SK-N-SH (cell line): ENCODE measurements around the gene HOXD11. TPM values are rescaled to one million over a fixed set of nuclear protein-coding genes. Genes with fewer than 3 reads are reported as not detected.

Experiments
- CTCF ChIA-PET: fragments of 300-600, 350-600 bp; formaldehyde crosslinking; extraction: SDS; loops from one replicate; lab custom pipeline; 2021; lab: Yijun Ruan, JAX
- POLR2A ChIA-PET: fragments of 350-600 bp; sonication (Branson Sonifier 250); formaldehyde crosslinking; extraction: SDS; loops from one replicate; lab custom pipeline; 2020; ENCODE audit warnings: antibody characterized with exemption, inconsistent platforms; lab: Yijun Ruan, JAX
- DNase-seq: peaks from one replicate; pipeline ENCODE4 v3.0.0; 2012
- H2AFZ ChIP-seq: fragments of 200-600 bp; sonication (generic); 2 replicates; pipeline ENCODE4 v1.8.1; 2016; ENCODE audit warnings: antibody characterized with exemption, mild to moderate bottlenecking, low read depth
- H3F3A ChIP-seq: fragments of 200-600 bp; sonication (generic); replicated peaks from 2 replicates; pipeline ENCODE3; 2016; ENCODE audit warnings: antibody characterized with exemption, mild to moderate bottlenecking; ENCODE audit not compliant: insufficient read depth
- H3K27ac ChIP-seq, 2 experiments: fragments of 200-500 bp in 1 of 2; fragments of 200-600 bp in 1 of 2; sonication (Bioruptor generic) in 1 of 2; sonication (generic), shearing (Covaris generic) in 1 of 2; 2 replicates each; pipeline versions ENCODE4 v1.5.1 to v1.6.1; 2014 to 2016; ENCODE audit warnings: low read depth in 2 of 2, inconsistent platforms in 1 of 2, low read length in 1 of 2, mild to moderate bottlenecking in 1 of 2, mixed read lengths in 1 of 2
- H3K27me3 ChIP-seq: fragments of 200-600 bp; sonication (generic), shearing (Covaris generic); 2 replicates; pipeline ENCODE4 v1.6.1; 2016; ENCODE audit warnings: mixed run types; ENCODE audit not compliant: insufficient read depth
- H3K36me3 ChIP-seq, 2 experiments: fragments of 200-500 bp in 1 of 2; fragments of 200-600 bp in 1 of 2; sonication (Bioruptor generic) in 1 of 2; sonication (generic) in 1 of 2; replicated peaks in 1 of 2; 2 replicates each; pipeline versions ENCODE3 to v1.5.1; 2014 to 2016; ENCODE audit warnings: low read length in 1 of 2, mild to moderate bottlenecking in 1 of 2; ENCODE audit not compliant: insufficient read depth in 2 of 2, control insufficient read depth in 1 of 2
- H3K4me1 ChIP-seq, 2 experiments: fragments of 200-500 bp in 1 of 2; fragments of 200-600 bp in 1 of 2; sonication (Bioruptor generic) in 1 of 2; sonication (generic), shearing (Covaris generic) in 1 of 2; 2 replicates each; pipeline versions ENCODE4 v1.5.1 to v1.6.1; 2014 to 2016; ENCODE audit warnings: low read depth in 1 of 2, low read length in 1 of 2, mixed run types in 1 of 2; ENCODE audit not compliant: insufficient read depth in 2 of 2, control insufficient read depth in 1 of 2
- H3K4me2 ChIP-seq: fragments of 200-600 bp; sonication (generic), shearing (Covaris generic); 2 replicates; pipeline ENCODE4 v1.6.1; 2017; ENCODE audit warnings: mixed run types
- H3K4me3 ChIP-seq, 2 experiments: fragments of 200-500 bp in 1 of 2; fragments of 200-600 bp in 1 of 2; sonication (Bioruptor generic) in 1 of 2; sonication (generic), shearing (Covaris generic) in 1 of 2; 2 replicates each; pipeline versions ENCODE4 v1.5.1 to v1.8.1; 2014 to 2016; ENCODE audit warnings: low read depth in 2 of 2, inconsistent platforms in 1 of 2, low read length in 1 of 2, mild to moderate bottlenecking in 1 of 2, mixed read lengths in 1 of 2, moderate library complexity in 1 of 2
- H3K79me2 ChIP-seq: fragments of 200-600 bp; sonication (generic); 2 replicates; pipeline ENCODE4 v1.8.1; 2017; ENCODE audit warnings: mild to moderate bottlenecking; ENCODE audit not compliant: insufficient read depth
- H3K9ac ChIP-seq: fragments of 200-600 bp; sonication (generic); 2 replicates; pipeline ENCODE4 v1.6.1; 2017; ENCODE audit warnings: mixed run types
- H3K9me2 ChIP-seq: fragments of 200-600 bp; sonication (generic); 2 replicates; pipeline ENCODE4 v1.6.1; 2017; ENCODE audit warnings: mixed run types
- H3K9me3 ChIP-seq: fragments of 200-600 bp; sonication (generic); 2 replicates; pipeline ENCODE4 v1.6.1; 2017; ENCODE audit warnings: mixed run types, mild to moderate bottlenecking, moderate library complexity
- H4K20me1 ChIP-seq: fragments of 200-600 bp; sonication (generic); 2 replicates; pipeline ENCODE4 v1.6.1; 2017; ENCODE audit warnings: mild to moderate bottlenecking, mixed run types; ENCODE audit not compliant: insufficient read depth
- CHD2 ChIP-seq: fragments of 150-350 bp; IDR thresholded peaks from 2 replicates; pipeline ENCODE4 v1.6.1; 2018; ENCODE audit warnings: low read length; ENCODE audit not compliant: partially characterized antibody
- CTCF ChIP-seq: fragments of 200-600 bp; sonication (generic); IDR thresholded peaks from 2 replicates; pipeline ENCODE4 v1.6.1; 2017; ENCODE audit warnings: antibody characterized with exemption, mild to moderate bottlenecking, moderate library complexity
- ELF1 ChIP-seq: IDR thresholded peaks from 2 replicates; pipeline ENCODE4 v1.4.0; 2012
- EP300 ChIP-seq, 2 experiments: IDR thresholded peaks; 2 replicates each; pipeline versions ENCODE4 v1.4.0 to v1.6.1; 2012; ENCODE audit warnings: borderline replicate concordance in 1 of 2, low read depth in 1 of 2, low read length in 1 of 2
- EZH2phosphoT487 ChIP-seq: fragments of 200-600 bp; sonication (generic); IDR thresholded peaks from 2 replicates; pipeline ENCODE4 v1.6.1; 2017; ENCODE audit warnings: low read depth, mixed run types, mild to moderate bottlenecking, antibody characterized with exemption, moderate library complexity, borderline replicate concordance
- FOSL2 ChIP-seq: IDR thresholded peaks from 2 replicates; pipeline ENCODE4 v1.4.0; 2012; ENCODE audit warnings: low read depth, mild to moderate bottlenecking, moderate library complexity, borderline replicate concordance
- FOXM1 ChIP-seq: IDR thresholded peaks from 2 replicates; pipeline ENCODE4 v1.4.0; 2012; ENCODE audit warnings: low read depth, mild to moderate bottlenecking
- GABPA ChIP-seq: IDR thresholded peaks from 2 replicates; pipeline ENCODE4 v1.4.0; 2012; ENCODE audit warnings: low read depth, mild to moderate bottlenecking
- JUND ChIP-seq: IDR thresholded peaks from 2 replicates; pipeline ENCODE4 v1.4.0; 2012
- MAX ChIP-seq: IDR thresholded peaks from 2 replicates; pipeline ENCODE4 v1.4.0; 2012; ENCODE audit warnings: low read depth
- MEF2A ChIP-seq: IDR thresholded peaks from 2 replicates; pipeline ENCODE4 v1.4.0; 2012; ENCODE audit warnings: low read depth, borderline replicate concordance
- MXI1 ChIP-seq: IDR thresholded peaks from 2 replicates; pipeline ENCODE4 v1.6.1; 2012; ENCODE audit warnings: mild to moderate bottlenecking, low read depth, low read length, improper control_type of control experiment
- NFIC ChIP-seq: IDR thresholded peaks from 2 replicates; pipeline ENCODE4 v1.4.0; 2012; ENCODE audit warnings: borderline replicate concordance
- PBX3 ChIP-seq: IDR thresholded peaks from 2 replicates; pipeline ENCODE4; 2012
- POLR2AphosphoS5 ChIP-seq: IDR thresholded peaks from 2 replicates; pipeline ENCODE4 v1.6.1; 2012; ENCODE audit warnings: low read depth, low read length
- REST ChIP-seq: IDR thresholded peaks from 2 replicates; pipeline ENCODE4 v1.6.1; 2012; ENCODE audit warnings: mild to moderate bottlenecking, low read depth, low read length, moderate library complexity
- RXRA ChIP-seq: IDR thresholded peaks from 2 replicates; pipeline ENCODE4 v1.4.0; 2012; ENCODE audit warnings: low read depth, mild to moderate bottlenecking, borderline replicate concordance
- TAF1 ChIP-seq: IDR thresholded peaks from 2 replicates; pipeline ENCODE4 v1.6.1; 2012; ENCODE audit warnings: low read depth, mild to moderate bottlenecking, low read length, moderate library complexity, borderline replicate concordance
- TEAD4 ChIP-seq: IDR thresholded peaks from 2 replicates; pipeline ENCODE4 v1.4.0; 2012; ENCODE audit warnings: mild to moderate bottlenecking, borderline replicate concordance; ENCODE audit not compliant: insufficient read depth
- YY1 ChIP-seq: IDR thresholded peaks from 2 replicates; pipeline ENCODE4 v1.4.0; 2012; ENCODE audit warnings: low read depth, mild to moderate bottlenecking
- WGBS: methylation state at CpG from one replicate; pipeline ENCODE4 v1.1.6; 2017; ENCODE audit warnings: low lambda C conversion rate; 5-methylcytosine and 5-hydroxymethylcytosine counted together
- polyA plus RNA-seq, 3 experiments: library from polyadenylated mRNA; depleted of rRNA; stranded (reverse); fragments of >200 nt; gene quantifications; 2 replicates each; pipeline ENCODE4 v1.2.3, GENCODE V29; 2012

The HOXD11 gene
- polyA plus RNA-seq, 1 of the 3 experiments (the other 2 are of a cell fraction): not detected

GRCh38 chr2:176071330-176072291, 35.5 kb upstream of the HOXD11 start:
- no peak overlapping the region for H3K27ac ChIP-seq
- no peaks in the 10 kb centered on the region for H3K9me3 ChIP-seq
- no peak overlapping the region for H3K4me2 ChIP-seq
- CTCF ChIA-PET: interaction anchor here (1.1 to 1.6 kb wide), 3 partner anchors 9 to 704 kb away, joined by 4 to 10 read pairs (median 5); no protein-coding TSS in a partner anchor
- no peaks in the 10 kb centered on the region for H3K9me2 ChIP-seq
- no peak overlapping the region for H2AFZ ChIP-seq
- no peaks in the 10 kb centered on the region for H3F3A ChIP-seq
- no peaks in the 10 kb centered on the region for H3K36me3 ChIP-seq
- no peaks in the 10 kb centered on the region for H3K4me1 ChIP-seq
- TF ChIP-seq TAF1: no peak
- TF ChIP-seq FOXM1: no peak
- no peak for TF ChIP-seq GABPA
- no peak for TF ChIP-seq CHD2
- no peak for TF ChIP-seq YY1
- TF ChIP-seq REST: no peak
- TF ChIP-seq JUND: no peak
- TF ChIP-seq POLR2AphosphoS5: no peak
- no peak for TF ChIP-seq PBX3
- TF ChIP-seq FOSL2: no peak
- no peak for TF ChIP-seq RXRA
- no peak for TF ChIP-seq ELF1
- no peak for TF ChIP-seq MAX
- TF ChIP-seq MXI1: no peak
- no peak for TF ChIP-seq MEF2A
- TF ChIP-seq EP300 (IDR thresholded peaks at IDR 0.05; ENCODE audit: borderline replicate concordance in 1 of 2, low read depth in 1 of 2, low read length in 1 of 2): no peak
- no peak for TF ChIP-seq CTCF
- no peak for TF ChIP-seq NFIC
- no peak for TF ChIP-seq EZH2phosphoT487
- no peak for TF ChIP-seq TEAD4
- peaks cover 4% of the 10 kb centered on the region; the same call in 1 of the 2 replicates for H3K27me3 ChIP-seq
- H3K79me2 ChIP-seq: no peaks in the 10 kb centered on the region
- no peak overlapping the region for H3K9ac ChIP-seq
- WGBS: 78% methylated on average over 23 of the region's 58 CpGs
- no peak for DNase-seq
- POLR2A ChIA-PET: no interaction called here
- no peaks in the 10 kb centered on the region for H4K20me1 ChIP-seq
- H3K4me3 ChIP-seq: no peak overlapping the region
